A673 (cell line): Measurements from ENCODE around the gene DLG5. TPM values are rescaled to one million over a fixed set of nuclear protein-coding genes. Genes with fewer than 3 reads are reported as not detected.

Source experiments
- BruUV-seq: library from RNA; stranded (reverse); fragments of 400-500 nt; replicated peaks from 2 replicates; lab custom pipeline; 2021; lab: Mats Ljungman, UMichigan
- CTCF ChIA-PET: fragments of 300-600 bp; sonication (Branson Sonifier 250); formaldehyde crosslinking; loops from one replicate; lab custom pipeline; 2022; ENCODE audit warnings: antibody characterized with exemption; lab: Charles Lee
- POLR2A ChIA-PET: fragments of 300-600 bp; sonication (Branson Sonifier 250); formaldehyde crosslinking; loops from one replicate; lab custom pipeline; 2022; ENCODE audit warnings: antibody characterized with exemption; ENCODE audit not compliant: low non-redundant PET; lab: Charles Lee
- DNase-seq: peaks from one replicate; pipeline ENCODE4 v3.0.0-alpha.2; 2015; ENCODE audit warnings: low spot score
- H3K27ac ChIP-seq: fragments of 200-600 bp; sonication (generic); 2 replicates; pipeline ENCODE4 v1.5.1; 2016; ENCODE audit warnings: mixed run types, low read depth, mild to moderate bottlenecking, mixed read lengths, antibody characterized with exemption, low read length; ENCODE audit not compliant: poor library complexity, severe bottlenecking
- H3K27me3 ChIP-seq: fragments of 200-600 bp; sonication (generic); replicated peaks from 2 replicates; pipeline ENCODE4 v1.6.1; 2017; ENCODE audit warnings: mixed run types, low read depth, mild to moderate bottlenecking, mixed read lengths, antibody characterized with exemption, low read length; ENCODE audit not compliant: insufficient read depth, poor library complexity
- H3K36me3 ChIP-seq: fragments of 200-600 bp; sonication (generic); 2 replicates; pipeline ENCODE4 v1.6.1; 2016; ENCODE audit warnings: mixed run types, mild to moderate bottlenecking, mixed read lengths, antibody characterized with exemption, low read length; ENCODE audit not compliant: insufficient read depth, poor library complexity, severe bottlenecking
- H3K4me1 ChIP-seq: fragments of 200-600 bp; sonication (generic); 2 replicates; pipeline ENCODE4 v1.6.1; 2017; ENCODE audit warnings: mixed run types, mild to moderate bottlenecking, mixed read lengths, antibody characterized with exemption, low read length; ENCODE audit not compliant: insufficient read depth, poor library complexity, severe bottlenecking
- H3K4me3 ChIP-seq: fragments of 200-600 bp; sonication (generic); 2 replicates; pipeline ENCODE4 v1.5.1; 2016; ENCODE audit warnings: low read depth, mixed run types, mild to moderate bottlenecking, mixed read lengths, low read length; ENCODE audit not compliant: poor library complexity, severe bottlenecking
- H3K9me3 ChIP-seq: fragments of 200-600 bp; sonication (generic); 2 replicates; pipeline ENCODE4 v1.6.1; 2016; ENCODE audit warnings: mixed run types, low read depth, mild to moderate bottlenecking, mixed read lengths, antibody characterized with exemption, low read length; ENCODE audit not compliant: poor library complexity, severe bottlenecking
- CTCF ChIP-seq: fragments of 300-800, 200-600 bp; sonication (generic); conservative IDR thresholded peaks from 2 replicates; pipeline ENCODE4 v1.5.1; 2017; ENCODE audit warnings: low read depth, mild to moderate bottlenecking, antibody characterized with exemption, low read length, moderate library complexity, mixed read lengths
- EZH2 ChIP-seq: fragments of 200-600 bp; sonication (generic); IDR thresholded peaks from 2 replicates; pipeline ENCODE4 v1.6.1; 2017; ENCODE audit warnings: borderline replicate concordance, low read depth, mild to moderate bottlenecking, mixed read lengths, antibody characterized with exemption, low read length; ENCODE audit not compliant: poor library complexity, severe bottlenecking
- intact Hi-C: fragments of 100-400 bp; cut with micrococcal nuclease; formaldehyde crosslinking; loops from one replicate; pipeline ENCODE4 v1.10.0; 2022; ENCODE audit not compliant: unreplicated experiment
- total RNA-seq: library from RNA; stranded (reverse); gene quantifications from 2 replicates; pipeline ENCODE4 v1.2.3, GENCODE V29; 2021

Gene DLG5
- total RNA-seq, 1 experiment from 2014 or later, result 44.0 TPM

GRCh38 chr10:77863446-77863845 is 63.1 kb downstream of the DLG5 start:
- H3K27me3 ChIP-seq, result no peaks in the 10 kb centered on the region

DNA sequence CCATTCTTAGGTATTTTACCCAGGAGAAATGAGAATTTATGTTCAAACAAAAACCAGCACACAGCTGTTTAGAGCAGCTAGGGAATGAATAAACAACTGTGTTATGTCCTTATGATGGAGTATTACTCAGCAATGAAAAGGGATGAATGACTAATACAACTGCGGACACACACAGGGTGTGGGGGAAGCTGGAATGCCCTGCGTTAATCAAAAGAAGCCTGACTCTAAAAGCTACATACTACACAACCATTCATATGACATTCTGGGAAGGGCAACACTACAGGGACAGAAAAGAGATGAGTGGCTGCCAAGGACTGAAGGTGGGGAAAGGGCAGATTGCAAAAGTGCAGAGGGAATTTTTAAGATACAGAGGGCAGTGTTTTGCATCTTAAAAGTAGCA is 64.0 kb downstream of the DLG5 start:
- Histone ChIP-seq H3K27me3 (no peaks in the 10 kb centered on the region), H3K27ac (no peak overlapping the region), H3K4me3 (no peak overlapping the region), H3K4me1 (no peaks in the 10 kb centered on the region), H3K36me3 (no peaks in the 10 kb centered on the region), H3K9me3 (no peaks in the 10 kb centered on the region)
- DNase-seq, result no peak
- no TSS peak for BruUV-seq
- ChIA-PET CTCF (no interaction called here), POLR2A (no interaction called here)
- no peak for TF ChIP-seq EZH2
- TF ChIP-seq CTCF, result no peak
- intact Hi-C loops, result no loop called here

More at GRCh38 chr10:77863446-77863845, 63.1 kb downstream of the DLG5 start:
- no peak for TF ChIP-seq CTCF
- TF ChIP-seq EZH2, result no peak
- ChIA-PET CTCF (no interaction called here), POLR2A (interaction anchor here (0.6 kb wide), 1 partner anchor 1163 kb away, joined by 12 read pairs; no protein-coding TSS in a partner anchor)
- intact Hi-C loops, result no loop called here
- no peak for DNase-seq
- no peak overlapping the region for H3K27ac ChIP-seq
- H3K36me3 ChIP-seq, result no peaks in the 10 kb centered on the region
- no TSS peak for BruUV-seq
- H3K4me3 ChIP-seq, result no peak overlapping the region
- H3K4me1 ChIP-seq, result no peaks in the 10 kb centered on the region
- no peaks in the 10 kb centered on the region for H3K9me3 ChIP-seq

DNA sequence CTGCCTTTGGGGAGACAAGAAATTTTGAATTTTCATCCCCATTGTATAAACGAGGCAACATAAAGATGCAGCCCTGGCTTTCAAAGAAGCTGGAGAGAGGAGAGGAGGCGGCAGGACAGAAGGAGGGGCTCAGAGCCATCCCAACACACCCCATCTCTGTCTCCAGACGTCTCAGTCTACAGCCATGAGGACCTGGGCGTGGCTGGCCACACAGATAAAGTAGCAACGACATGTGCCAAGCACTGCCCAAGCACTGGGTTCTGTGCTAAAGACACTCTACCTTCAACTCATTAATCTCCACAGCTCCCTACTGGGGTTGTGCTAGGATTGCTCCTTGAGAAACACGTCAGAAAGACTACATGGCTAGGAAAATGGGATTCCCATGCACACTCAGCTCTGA is 65.2 kb downstream of the DLG5 start:
- H3K4me3 ChIP-seq, result no peak overlapping the region
- no peaks in the 10 kb centered on the region for H3K4me1 ChIP-seq
- BruUV-seq, result no TSS peak
- ChIA-PET CTCF (no interaction called here), POLR2A (no interaction called here)
- H3K27me3 ChIP-seq, result no peaks in the 10 kb centered on the region
- H3K27ac ChIP-seq, result no peak overlapping the region
- no peaks in the 10 kb centered on the region for H3K9me3 ChIP-seq
- H3K36me3 ChIP-seq, result no peaks in the 10 kb centered on the region
- TF ChIP-seq EZH2, result no peak
- no peak for TF ChIP-seq CTCF
- DNase-seq, result no peak
- intact Hi-C loops, result no loop called here
